ENCODE data around the gene EZR.
"Not testable (repeated sequence)": the region's sequence is repeated elsewhere in the genome, so short reads cannot be mapped to it uniquely, and the experiment has no call there.

EZR gene

DNA sequence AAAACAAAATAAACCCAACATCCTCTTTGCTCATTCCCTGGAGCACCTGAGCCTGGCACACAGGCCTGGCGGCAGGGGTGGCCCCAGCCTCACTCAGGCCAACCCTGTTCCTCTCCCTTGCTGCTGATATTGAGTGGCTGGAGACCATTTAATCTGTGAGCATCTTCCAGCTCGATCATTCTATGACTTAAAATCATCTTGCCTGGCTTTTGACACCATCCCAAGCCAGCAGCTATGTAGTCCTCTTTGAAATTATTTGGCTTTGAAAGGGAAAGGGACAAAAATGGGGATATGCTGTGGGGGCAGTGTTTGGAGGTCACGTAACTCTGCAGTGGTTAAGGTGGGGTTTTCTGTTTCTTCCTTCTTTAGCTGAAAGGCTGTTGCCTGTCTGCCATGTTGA lies 22.8 kb downstream of the EZR start:
- no peak for DNase-seq

DNA sequence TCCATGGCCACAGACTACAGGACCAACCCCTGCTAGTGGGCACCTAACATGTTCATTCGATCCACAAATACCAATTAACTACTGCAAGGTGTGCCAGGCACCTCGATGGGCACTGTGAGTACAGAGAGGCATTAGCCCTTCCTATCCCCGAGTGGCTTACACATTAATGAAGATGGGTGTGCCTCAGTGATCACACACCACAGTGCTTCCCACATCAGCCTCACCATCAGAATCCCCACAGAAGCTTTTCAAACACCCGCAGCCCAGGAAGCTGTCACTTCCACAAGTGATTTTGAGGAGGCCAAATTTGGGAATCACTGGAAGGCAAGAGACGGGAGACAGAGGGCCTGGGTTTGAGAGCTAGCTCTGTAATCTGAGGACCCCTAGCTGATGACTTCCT lies 23.7 kb downstream of the EZR start:
- no peak for DNase-seq

DNA sequence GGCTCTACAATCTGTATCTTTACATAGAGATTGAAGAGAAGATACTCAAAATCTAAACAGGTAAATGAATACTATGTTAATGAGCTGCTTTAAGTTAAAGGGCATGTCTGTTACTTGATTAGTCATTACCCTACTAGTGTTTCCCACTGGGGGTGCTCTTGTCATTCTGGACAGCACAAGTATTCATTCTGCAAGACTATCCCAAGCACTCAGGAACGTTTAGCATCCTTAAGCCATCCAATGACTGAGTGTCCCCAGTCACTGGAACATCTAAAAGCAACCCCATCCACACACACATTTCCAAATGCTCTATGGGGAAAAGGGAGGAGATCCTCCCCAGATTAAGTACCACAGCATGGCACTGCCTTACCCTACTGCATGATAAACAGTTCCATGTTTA lies 25.7 kb downstream of the EZR start:
- no peak for DNase-seq

DNA sequence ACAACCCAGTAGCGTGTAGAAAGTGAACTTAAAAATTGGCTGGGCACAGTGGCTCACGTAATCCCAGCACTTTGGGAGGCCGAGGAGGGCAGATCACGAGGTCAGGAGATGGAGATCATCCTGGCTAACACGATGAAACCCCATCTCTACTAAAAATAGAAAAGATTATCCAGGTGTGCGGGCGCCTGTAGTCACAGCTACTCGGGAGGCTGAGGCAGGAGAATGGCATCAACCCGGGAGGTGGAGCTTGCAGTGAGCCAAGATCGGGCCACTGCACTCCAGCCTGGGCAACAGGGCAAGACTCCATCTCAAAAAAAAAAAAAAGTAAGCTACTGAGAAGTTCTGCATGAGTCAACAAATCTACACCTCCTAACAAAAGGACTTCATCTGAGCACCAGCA lies 26.7 kb downstream of the EZR start:
- not testable (repeated sequence) for DNase-seq

DNA sequence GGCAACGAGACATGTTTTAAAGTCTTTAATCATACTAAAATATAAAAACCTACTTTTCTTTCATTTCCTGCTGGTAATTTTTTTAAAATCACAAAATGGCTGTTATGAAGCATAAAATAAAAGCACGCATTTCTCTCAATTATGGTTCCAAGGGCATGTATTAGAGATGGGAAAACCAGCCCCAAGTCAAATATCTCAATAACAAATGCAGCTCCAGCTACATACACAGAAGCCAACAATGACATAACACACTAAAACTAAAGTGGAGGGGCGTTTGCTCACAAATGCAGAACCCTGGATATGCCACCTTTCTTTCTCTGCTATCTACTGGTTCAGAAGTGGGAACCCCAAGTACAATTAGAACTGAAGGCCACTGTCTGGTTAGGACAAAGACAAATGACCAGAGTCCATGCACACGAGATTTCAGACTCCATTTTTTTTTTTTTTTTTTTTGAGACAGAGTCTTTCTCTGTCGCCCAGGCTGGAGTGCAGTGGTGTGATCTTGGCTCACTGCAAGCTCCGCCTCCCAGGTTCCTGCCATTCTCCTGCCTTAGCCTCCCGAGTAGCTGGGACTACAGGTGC lies 27.8 kb downstream of the EZR start:
- DNase-seq, result no peak

DNA sequence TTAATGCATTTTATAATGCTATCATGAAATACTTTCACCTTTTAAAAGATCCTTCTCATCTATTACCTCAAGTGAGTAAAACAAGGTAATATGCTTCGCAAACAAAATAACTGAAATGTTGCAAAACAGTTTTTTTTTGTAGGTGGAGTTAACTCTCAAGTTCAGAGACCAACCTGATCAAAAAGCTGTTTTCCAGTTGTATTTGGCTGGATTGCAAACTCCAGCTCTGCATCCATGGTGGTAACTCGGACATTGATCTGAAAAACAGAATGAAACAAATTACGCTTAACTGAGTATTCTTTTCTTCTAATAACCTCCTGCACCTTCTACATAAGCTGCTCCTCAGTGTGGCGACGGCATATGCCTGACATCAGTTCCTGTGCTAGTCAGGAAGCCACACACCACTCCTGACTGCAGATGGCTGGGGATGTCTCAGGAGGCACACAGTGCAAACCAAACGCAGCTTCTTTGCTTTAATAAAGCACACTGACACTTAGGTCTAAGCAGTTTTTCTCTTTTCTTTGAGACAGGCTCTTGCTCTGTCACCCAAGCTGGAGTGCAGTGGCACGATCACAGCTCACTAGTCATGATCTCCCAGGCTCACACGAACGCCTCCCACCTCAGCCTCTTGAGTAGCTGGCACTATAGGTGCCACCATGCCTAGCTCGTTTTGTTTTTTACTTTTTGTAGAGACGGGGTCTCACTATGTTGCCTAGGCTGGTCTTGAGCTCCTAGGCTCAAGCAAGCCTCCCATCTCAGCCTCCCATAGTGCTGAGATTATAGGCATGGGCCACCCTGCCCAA lies 29.9 kb downstream of the EZR start:
- DNase-seq, result no peak

DNA sequence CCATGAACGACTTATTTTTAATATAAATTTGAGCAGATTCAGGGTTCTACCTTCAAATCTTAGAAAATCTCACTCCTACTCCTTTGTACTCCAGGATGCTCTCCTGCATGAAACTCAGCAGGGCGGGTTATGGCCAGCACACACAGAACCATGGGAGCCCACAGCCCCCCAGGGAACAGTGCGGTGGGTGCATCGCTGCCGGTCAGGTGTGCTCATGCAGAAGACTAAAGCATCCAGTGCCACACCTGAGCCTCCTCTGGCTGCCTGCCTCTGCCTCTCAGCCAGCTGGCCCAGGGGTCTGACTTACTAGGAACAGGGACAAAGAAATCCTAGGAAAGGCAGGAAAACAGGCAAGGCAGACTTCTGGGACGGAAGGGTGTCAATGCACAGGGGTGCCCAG lies 31.8 kb downstream of the EZR start:
- no peak for DNase-seq

DNA sequence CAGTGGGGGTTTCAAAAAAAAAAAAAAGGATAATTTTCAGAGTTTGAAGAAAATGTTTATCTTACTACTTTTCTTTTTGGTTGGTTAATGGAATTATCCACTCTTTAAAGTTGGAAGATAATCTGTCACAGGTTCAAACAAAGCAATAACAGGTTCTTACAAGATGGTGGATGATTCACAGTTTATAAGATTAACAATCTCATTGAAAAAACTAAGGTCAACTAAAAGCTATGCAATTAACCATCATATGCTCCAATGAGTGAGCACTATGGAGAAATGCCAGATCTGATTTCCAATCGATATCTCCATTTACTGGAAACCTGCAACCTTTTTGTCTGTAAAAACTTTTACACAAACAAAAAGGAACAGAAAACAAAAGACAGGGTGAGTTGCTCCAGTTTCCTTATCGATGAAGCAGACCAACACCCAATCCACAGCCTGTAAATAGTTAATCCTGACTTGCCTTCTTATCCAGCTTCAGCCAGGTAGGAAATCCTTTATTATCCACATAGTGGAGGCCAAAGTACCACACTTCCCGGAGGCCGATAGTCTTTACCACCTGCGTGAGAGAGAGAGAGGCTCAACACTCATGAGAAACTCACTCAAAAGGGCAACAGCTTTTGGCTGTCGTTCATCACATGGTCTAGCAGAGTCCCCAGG lies 32.4 kb downstream of the EZR start:
- no peak for DNase-seq

DNA sequence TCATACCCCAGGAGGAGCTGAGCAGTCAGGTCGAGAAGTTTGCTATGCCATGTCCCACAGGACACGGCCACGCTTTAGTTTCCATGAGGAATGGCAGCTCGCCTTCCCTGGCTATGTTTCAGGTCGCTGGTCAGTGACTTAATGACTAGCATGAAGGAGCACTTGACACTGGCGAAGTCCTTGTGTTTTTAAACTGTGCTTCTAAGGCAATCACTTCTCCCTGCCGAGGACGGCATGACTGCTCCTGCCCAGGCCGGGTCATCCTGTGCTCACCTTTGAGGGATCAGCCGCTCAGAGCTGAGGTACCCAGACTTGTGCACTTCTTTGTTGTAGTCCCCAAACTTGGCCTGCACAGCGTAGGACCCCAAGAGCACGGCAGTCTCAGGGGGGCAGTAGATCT lies 34.1 kb downstream of the EZR start:
- no peak for DNase-seq

DNA sequence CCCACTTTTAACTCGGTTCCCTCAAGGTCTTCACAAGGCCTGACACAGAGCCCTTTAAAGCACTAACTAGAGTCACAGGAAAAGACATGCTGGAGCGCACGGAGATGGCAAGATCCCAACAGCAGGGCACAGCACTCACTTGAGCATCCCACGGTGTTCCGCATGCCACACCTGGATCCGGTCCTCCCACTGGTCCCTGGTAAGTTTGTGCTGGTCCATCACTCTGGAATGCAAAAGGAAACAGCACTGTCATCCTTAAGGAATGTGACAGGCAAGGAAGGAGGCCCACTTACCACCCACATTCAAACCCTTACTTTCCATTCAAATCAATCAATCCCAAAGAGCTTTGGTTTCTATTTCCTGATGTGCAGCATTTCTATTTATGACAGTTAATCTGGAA lies 34.7 kb downstream of the EZR start:
- no peak for DNase-seq

DNA sequence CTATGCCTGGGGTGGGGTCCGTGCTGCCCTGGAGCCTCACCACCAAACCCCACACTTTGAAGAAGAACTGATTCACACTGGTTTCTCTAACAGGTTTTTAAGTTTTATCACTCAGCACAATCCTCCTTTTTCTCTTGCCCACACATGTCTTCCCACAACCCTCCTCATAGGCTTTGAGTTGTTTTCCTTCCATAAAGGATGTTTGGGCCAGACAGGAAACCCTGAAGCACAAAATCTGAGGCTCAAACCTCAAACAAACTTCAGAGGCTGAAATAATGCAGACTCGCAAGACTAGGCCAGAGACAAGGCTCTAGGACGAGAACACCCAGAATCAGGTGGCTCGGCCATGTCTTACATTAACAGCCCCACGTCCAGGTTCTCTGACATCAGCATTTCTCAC lies 35.3 kb downstream of the EZR start:
- no peak for DNase-seq

DNA sequence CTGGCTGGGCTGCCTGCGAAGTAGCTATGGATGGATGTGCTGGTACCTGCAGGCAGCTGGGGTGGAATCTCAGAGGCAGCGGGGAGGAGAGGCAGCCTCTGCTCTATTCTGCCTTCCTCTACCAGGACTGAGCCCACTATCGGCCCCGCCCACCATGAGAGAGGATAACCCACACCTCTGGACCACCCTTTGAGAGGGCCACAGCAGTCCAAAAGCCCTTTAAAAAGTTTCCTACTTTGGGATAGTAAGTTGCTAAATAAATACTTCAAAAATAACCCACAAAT lies 36.1 kb downstream of the EZR start:
- DNase-seq, result no peak

DNA sequence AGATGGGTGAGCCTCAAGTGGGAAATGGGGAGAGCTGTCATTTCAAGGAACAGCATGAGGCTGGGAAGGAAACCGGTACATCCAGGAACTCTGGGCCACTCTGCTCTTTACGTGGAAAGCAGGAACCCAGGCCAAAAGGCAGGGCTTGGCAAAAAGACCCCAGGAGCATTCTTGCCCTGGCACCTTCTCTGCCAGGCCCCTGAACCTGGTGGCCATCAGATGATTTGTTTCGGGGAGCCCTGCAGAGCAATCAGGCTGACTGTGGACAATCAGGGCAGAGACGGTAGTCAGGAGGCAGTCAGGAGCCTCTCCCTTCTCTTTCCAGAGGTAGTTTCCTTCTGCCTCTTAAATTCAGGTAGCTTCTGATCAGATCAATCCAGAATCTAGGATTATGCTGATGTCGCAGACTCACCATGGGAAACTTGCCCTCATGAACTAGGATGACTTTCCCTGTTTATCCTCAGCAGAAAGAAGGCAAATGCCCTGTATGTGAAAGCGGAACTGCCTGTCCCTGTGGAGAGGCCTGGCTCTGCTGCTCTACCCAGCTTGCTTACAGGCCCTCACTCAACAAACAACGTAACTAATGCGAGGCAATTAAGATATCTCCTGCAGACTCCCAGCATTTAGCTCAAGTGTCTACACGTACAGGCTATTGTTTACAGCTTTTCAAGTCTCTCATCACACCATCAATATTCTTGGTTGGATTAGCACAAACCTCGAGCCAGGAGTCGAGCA lies 36.6 kb downstream of the EZR start:
- DNase-seq, result no peak

DNA sequence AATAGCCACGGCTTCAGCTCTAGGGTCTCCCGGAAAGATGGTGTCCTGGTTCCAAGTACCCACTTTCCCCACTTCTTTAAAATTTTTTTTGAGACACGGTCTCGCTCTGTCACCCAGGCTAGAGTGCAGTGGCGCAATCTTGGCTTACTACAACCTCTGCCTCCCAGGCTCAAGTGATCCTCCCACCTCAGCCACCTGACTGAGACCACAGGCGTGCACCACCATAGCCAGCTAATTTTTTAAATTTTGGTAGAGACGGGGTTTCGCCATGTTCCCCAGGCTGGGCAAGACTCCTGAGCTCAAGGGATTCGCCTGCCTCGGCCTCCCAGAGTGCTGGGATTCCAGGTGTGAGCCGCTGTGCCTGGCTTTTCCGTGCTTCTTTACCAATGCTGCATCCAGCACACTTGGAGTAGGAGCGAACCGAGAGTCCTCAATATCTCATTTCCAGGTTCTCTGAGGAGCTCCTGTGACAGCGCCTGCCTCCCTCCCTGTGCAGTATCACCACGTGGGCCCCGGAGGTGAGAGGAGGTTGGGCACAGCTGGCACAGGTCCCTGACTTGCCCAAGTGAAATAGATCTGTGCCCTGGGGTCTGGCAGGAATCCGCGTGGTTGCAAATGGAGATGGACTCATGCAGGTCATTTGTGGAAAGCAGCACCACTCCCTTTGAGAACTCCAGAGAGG lies 37.3 kb downstream of the EZR start:
- DNase-seq, result no peak

DNA sequence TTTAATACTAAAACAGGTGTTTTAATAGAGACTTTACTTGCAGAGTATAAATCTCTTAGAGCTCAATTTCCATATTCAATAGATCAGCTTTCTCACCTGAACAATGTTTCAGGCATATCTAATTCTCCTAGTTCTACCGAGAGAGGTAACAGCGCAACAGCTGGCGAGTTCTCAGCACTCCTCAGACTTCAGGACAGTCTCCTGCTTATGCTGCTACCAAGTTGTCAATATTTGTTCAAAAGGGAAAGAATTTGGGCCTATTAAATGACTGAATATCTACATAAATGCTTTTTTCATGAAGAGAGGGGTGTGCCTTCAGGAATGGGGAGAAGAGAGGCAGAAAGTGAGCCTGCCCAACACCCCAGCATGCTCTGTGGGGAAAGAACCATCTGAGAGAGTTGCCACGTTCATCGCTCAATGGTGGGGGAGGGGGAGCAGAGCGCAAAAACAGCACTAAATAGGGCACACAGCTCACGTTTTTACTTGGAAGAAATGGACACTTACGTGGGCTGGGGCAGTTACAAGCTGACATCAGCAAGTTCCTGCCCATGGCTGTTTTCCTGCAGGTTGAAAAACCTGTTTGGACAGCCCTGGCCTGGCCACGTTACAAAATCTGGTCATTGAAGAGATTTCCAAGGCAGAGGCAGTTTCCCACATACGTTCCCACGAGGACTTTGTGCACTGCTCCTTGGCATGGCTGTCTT lies 38.0 kb downstream of the EZR start:
- no peak for DNase-seq

DNA sequence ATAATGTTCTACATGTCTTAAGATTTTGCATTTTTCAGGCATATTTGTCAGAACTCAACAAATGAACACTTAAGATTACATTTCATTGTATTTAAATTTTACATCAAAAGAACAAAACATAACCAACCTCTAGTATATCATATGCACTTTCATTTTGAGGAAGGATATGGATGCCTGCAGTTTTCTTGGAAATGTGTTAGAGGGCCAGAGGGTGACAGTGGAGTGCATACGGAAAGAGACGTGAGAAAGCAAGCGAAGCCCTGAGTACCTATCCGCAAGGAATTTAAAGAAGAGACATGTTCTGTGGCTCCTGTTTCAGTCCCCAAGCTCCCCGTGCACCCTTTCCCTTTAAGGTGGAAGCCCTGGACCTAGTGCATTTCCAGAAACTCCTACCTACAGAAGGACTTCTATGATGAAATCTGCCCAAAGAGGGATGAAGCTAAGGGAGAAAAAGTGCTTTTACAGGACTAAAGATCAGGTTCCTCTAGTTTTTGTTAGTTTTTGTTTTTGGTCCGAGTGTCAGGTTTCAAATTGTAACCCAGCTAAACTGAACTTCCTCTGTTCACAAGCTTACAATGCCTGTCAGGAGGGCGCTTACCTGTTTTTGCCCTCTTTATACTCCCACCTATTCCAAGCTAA lies 38.8 kb downstream of the EZR start:
- no peak for DNase-seq

DNA sequence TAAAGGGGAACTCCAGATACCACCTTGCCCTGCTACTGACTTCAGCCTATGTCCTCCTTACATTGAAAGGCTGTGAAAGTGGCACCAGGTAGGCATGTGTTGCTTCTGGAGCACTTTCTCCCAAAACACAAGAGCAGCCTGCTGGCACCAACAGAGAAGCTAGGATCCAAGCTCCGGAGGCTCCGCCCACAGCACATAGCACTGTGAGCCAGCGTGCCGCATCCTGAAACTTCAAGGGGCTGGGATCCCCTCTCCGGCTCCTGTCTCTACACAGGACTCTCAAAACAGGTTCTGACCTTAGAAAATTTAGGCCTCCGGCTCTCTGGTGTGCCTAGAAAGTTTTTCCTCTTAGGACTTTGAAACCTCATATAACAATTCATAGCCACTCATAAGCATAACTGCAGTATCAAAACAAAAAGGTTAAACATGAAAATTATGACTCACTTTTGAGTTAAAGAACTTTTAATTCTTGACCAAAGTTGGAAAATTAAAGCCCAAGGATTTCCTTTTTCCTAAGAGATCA lies 41.1 kb downstream of the EZR start:
- DNase-seq, result no peak

DNA sequence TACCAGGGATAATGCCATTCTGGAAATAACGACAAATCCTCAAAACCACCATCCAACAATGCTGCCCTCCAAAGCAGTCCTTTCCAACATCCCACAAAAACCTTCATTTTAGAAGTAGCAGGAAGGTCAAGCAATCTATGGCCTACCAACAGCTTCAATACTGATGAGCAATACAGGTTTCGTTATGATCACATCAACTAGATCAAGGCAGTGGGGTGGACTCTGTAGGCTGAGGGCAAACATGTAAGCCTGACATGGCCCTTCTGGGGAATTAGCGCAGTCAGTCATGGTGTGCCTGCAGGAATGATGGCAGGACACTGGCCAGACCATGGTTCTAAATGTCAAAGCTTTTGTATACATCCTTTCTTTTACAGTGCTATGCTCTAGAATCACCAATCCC lies 41.7 kb downstream of the EZR start:
- DNase-seq, result no peak

DNA sequence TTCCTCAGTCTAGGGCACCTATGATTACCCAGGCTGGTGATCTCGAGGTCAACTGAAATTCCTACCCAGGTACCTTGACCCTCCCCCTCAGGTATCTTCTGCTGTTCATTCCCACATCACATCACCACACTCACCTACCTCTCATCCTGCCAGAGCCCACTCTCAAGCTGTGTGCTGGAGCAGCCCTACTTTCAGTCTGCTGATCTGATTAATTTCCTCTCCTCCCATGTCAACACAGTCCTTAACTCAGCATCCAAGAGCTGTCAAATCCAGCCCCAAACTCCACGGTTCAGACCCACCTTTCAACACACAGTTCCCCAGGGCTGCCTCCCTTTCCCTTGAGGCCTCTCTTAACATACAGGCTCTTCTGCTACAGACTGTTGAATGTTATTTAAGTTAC lies 42.4 kb downstream of the EZR start:
- DNase-seq, result no peak

DNA sequence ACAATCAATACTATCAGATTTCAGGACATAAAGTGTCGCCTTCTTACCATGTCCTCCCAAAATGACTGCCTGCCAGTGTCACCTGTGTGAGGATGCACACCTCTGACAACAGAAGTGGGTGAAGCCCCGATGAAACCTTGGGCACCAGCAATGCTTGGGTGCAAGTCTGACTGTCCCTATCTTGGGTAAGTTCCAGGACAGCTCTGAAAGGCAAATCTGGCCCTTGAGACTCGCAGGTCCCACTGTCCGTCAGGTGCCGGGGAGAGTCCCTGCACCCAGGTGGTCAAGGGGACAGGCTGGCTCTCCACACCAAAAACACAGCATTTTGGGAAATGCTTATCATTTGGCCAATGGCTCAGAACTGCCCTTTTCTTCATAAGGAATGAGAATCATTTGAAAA lies 43.3 kb downstream of the EZR start:
- no peak for DNase-seq

DNA sequence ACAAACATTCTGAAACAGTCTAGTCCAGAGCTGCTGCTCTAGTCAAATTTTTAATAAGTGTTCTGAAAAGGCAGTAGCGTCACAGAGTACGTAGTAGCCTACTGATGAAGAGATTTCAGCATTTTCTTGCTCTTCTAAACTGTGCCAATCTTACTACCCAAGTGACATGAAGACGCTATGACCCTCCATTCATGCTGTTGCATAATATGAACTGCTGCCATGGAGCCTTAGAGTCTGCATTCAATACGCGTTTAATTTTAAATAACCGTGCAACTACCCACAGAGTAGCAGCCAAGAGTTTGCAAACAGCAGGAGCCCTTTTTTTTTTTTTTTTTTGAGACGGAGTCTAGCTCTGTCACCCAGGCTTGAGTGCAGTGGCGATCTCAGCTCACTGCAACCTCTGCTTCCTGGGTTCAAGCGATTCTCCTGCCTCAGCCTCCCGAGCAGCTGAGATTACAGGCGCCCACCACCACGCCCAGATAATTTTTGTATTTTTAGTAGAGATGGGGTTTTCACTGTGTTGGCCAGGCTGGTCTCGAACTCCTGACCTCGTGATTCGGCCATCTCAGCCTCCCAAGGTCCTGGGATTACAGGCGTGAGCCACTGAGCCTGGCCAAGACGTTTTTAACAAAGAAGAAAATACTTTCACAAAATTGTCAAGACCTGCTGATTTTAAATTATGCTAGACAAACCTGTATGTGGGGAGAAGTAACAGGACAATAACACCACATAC lies 44.3 kb downstream of the EZR start:
- no peak for DNase-seq
